GM12878 (cell line): ENCODE results near the gene GMCL1.

Experiments used
- EZH2 ChIP-seq: IDR thresholded peaks from 2 replicates; pipeline ENCODE4 v1.6.1; 2012; ENCODE audit warnings: low read depth, mild to moderate bottlenecking, control low read depth, inconsistent platforms, low read length, borderline replicate concordance; ENCODE audit not compliant: control insufficient read depth
- FOS ChIP-seq: IDR thresholded peaks from 3 replicates; pipeline ENCODE4 v1.6.1; 2011; ENCODE audit warnings: borderline replicate concordance; ENCODE audit not compliant: insufficient read length; ENCODE audit errors: extremely low read depth
- GATAD2B ChIP-seq: fragments of 450-650 bp; conservative IDR thresholded peaks from 2 replicates; pipeline ENCODE4 v1.6.1; 2017; ENCODE audit warnings: low read depth, mild to moderate bottlenecking, moderate library complexity
- NFXL1 ChIP-seq: fragments of 450-650 bp; IDR thresholded peaks from 2 replicates; pipeline ENCODE4 v1.6.1; 2017; ENCODE audit warnings: antibody characterized with exemption, mild to moderate bottlenecking, borderline replicate concordance
- PAX5 ChIP-seq: IDR thresholded peaks from 2 replicates; pipeline ENCODE4 v1.6.1; 2011; ENCODE audit warnings: low read depth, low read length, borderline replicate concordance
- POLR2A ChIP-seq: IDR thresholded peaks from 2 replicates; pipeline ENCODE4 v1.6.1; 2011; ENCODE audit warnings: low read depth, mild to moderate bottlenecking, low read length
- RAD21 ChIP-seq: IDR thresholded peaks from 2 replicates; pipeline ENCODE4 v1.6.1; 2011; ENCODE audit warnings: mild to moderate bottlenecking, low read depth, low read length, moderate library complexity; ENCODE audit not compliant: insufficient read depth
- RFX5 ChIP-seq: IDR thresholded peaks from 2 replicates; pipeline ENCODE4 v1.6.1; 2011; ENCODE audit warnings: low read depth, low read length, improper control_type of control experiment
- TARDBP ChIP-seq: IDR thresholded peaks from 2 replicates; pipeline ENCODE4 v1.6.1; 2016; ENCODE audit warnings: borderline replicate concordance
- ZSCAN29 ChIP-seq: fragments of 450-650 bp; IDR thresholded peaks from 2 replicates; pipeline ENCODE4 v1.6.1; 2017; ENCODE audit warnings: mild to moderate bottlenecking, moderate library complexity
- TF ChIP-seq, protein P1 (sequence below), 3 experiments: IDR thresholded peaks in 2 of 3; conservative IDR thresholded peaks in 1 of 3; 2 replicates each; pipeline ENCODE4 v1.5.1; 2011; ENCODE audit warnings: low read depth in 3 of 3, low read length in 3 of 3, mild to moderate bottlenecking in 3 of 3, control low read depth in 2 of 3, moderate library complexity in 2 of 3, inconsistent platforms in 1 of 3, mixed read lengths in 1 of 3; ENCODE audit not compliant: control insufficient read depth in 2 of 3, insufficient read depth in 1 of 3; ENCODE audit errors: extremely low read depth in 1 of 3
- TF ChIP-seq, protein P2 (sequence below): fragments of 450-650 bp; IDR thresholded peaks from 2 replicates; pipeline ENCODE4 v1.6.1; 2018; ENCODE audit warnings: mild to moderate bottlenecking, low read depth, moderate library complexity; ENCODE audit not compliant: partially characterized antibody
- TF ChIP-seq, protein P3 (sequence below): IDR thresholded peaks from 2 replicates; pipeline ENCODE4 v1.6.1; 2012; ENCODE audit warnings: mild to moderate bottlenecking, low read depth, low read length
- TF ChIP-seq, protein P4 (sequence below): fragments of 150-350 bp; IDR thresholded peaks from 2 replicates; pipeline ENCODE4 v1.6.1; 2016; ENCODE audit warnings: low read depth, low read length

DNA sequence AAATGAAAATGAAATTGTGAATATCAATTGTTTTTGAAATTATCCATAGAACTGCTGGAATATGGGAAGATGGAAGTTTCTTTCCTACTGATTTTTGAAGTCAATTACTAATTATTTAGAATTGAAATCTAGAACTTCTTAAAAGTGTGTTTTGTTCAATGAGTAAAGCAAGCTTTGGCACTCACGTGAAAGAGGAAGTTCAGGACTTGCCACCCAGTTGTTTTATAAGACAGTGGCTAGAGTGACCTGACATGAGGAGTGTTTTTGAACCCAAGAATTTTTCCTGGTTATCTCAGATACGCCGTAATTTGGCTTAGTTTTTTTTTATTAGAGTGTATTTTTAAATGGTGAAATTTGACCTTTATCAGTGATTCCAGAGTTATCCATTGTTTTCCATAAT is 88.9 kb downstream of the GMCL1 start:
- TF ChIP-seq, protein P1, sequence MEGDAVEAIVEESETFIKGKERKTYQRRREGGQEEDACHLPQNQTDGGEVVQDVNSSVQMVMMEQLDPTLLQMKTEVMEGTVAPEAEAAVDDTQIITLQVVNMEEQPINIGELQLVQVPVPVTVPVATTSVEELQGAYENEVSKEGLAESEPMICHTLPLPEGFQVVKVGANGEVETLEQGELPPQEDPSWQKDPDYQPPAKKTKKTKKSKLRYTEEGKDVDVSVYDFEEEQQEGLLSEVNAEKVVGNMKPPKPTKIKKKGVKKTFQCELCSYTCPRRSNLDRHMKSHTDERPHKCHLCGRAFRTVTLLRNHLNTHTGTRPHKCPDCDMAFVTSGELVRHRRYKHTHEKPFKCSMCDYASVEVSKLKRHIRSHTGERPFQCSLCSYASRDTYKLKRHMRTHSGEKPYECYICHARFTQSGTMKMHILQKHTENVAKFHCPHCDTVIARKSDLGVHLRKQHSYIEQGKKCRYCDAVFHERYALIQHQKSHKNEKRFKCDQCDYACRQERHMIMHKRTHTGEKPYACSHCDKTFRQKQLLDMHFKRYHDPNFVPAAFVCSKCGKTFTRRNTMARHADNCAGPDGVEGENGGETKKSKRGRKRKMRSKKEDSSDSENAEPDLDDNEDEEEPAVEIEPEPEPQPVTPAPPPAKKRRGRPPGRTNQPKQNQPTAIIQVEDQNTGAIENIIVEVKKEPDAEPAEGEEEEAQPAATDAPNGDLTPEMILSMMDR (IDR thresholded peaks at IDR 0.05 in 2 of 3, conservative IDR thresholded peaks at IDR 0.05 in 1 of 3; ENCODE audit: control insufficient read depth in 2 of 3, extremely low read depth in 1 of 3, insufficient read depth in 1 of 3, low read depth in 3 of 3, low read length in 3 of 3) = no peak
- TF ChIP-seq POLR2A = no peak
- TF ChIP-seq RAD21 = no peak
- no peak for TF ChIP-seq RFX5
- TF ChIP-seq, protein P2, sequence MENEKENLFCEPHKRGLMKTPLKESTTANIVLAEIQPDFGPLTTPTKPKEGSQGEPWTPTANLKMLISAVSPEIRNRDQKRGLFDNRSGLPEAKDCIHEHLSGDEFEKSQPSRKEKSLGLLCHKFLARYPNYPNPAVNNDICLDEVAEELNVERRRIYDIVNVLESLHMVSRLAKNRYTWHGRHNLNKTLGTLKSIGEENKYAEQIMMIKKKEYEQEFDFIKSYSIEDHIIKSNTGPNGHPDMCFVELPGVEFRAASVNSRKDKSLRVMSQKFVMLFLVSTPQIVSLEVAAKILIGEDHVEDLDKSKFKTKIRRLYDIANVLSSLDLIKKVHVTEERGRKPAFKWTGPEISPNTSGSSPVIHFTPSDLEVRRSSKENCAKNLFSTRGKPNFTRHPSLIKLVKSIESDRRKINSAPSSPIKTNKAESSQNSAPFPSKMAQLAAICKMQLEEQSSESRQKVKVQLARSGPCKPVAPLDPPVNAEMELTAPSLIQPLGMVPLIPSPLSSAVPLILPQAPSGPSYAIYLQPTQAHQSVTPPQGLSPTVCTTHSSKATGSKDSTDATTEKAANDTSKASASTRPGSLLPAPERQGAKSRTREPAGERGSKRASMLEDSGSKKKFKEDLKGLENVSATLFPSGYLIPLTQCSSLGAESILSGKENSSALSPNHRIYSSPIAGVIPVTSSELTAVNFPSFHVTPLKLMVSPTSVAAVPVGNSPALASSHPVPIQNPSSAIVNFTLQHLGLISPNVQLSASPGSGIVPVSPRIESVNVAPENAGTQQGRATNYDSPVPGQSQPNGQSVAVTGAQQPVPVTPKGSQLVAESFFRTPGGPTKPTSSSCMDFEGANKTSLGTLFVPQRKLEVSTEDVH = no peak
- TF ChIP-seq, protein P3, sequence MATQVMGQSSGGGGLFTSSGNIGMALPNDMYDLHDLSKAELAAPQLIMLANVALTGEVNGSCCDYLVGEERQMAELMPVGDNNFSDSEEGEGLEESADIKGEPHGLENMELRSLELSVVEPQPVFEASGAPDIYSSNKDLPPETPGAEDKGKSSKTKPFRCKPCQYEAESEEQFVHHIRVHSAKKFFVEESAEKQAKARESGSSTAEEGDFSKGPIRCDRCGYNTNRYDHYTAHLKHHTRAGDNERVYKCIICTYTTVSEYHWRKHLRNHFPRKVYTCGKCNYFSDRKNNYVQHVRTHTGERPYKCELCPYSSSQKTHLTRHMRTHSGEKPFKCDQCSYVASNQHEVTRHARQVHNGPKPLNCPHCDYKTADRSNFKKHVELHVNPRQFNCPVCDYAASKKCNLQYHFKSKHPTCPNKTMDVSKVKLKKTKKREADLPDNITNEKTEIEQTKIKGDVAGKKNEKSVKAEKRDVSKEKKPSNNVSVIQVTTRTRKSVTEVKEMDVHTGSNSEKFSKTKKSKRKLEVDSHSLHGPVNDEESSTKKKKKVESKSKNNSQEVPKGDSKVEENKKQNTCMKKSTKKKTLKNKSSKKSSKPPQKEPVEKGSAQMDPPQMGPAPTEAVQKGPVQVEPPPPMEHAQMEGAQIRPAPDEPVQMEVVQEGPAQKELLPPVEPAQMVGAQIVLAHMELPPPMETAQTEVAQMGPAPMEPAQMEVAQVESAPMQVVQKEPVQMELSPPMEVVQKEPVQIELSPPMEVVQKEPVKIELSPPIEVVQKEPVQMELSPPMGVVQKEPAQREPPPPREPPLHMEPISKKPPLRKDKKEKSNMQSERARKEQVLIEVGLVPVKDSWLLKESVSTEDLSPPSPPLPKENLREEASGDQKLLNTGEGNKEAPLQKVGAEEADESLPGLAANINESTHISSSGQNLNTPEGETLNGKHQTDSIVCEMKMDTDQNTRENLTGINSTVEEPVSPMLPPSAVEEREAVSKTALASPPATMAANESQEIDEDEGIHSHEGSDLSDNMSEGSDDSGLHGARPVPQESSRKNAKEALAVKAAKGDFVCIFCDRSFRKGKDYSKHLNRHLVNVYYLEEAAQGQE = no peak
- TF ChIP-seq NFXL1 = no peak
- TF ChIP-seq EZH2 = no peak
- no peak for TF ChIP-seq TARDBP
- TF ChIP-seq, protein P4, sequence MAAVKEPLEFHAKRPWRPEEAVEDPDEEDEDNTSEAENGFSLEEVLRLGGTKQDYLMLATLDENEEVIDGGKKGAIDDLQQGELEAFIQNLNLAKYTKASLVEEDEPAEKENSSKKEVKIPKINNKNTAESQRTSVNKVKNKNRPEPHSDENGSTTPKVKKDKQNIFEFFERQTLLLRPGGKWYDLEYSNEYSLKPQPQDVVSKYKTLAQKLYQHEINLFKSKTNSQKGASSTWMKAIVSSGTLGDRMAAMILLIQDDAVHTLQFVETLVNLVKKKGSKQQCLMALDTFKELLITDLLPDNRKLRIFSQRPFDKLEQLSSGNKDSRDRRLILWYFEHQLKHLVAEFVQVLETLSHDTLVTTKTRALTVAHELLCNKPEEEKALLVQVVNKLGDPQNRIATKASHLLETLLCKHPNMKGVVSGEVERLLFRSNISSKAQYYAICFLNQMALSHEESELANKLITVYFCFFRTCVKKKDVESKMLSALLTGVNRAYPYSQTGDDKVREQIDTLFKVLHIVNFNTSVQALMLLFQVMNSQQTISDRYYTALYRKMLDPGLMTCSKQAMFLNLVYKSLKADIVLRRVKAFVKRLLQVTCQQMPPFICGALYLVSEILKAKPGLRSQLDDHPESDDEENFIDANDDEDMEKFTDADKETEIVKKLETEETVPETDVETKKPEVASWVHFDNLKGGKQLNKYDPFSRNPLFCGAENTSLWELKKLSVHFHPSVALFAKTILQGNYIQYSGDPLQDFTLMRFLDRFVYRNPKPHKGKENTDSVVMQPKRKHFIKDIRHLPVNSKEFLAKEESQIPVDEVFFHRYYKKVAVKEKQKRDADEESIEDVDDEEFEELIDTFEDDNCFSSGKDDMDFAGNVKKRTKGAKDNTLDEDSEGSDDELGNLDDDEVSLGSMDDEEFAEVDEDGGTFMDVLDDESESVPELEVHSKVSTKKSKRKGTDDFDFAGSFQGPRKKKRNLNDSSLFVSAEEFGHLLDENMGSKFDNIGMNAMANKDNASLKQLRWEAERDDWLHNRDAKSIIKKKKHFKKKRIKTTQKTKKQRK = no peak
- TF ChIP-seq GATAD2B = no peak
- TF ChIP-seq ZSCAN29 = no peak
- TF ChIP-seq PAX5 = no peak
- TF ChIP-seq FOS = no peak
